GM04504 (cell line): ENCODE data around the gene SCUBE1.

Experiments
- DNase-seq: peaks from one replicate; pipeline ENCODE4 v3.0.0-alpha.2; 2012; ENCODE audit warnings: low read depth

Gene SCUBE1

DNA sequence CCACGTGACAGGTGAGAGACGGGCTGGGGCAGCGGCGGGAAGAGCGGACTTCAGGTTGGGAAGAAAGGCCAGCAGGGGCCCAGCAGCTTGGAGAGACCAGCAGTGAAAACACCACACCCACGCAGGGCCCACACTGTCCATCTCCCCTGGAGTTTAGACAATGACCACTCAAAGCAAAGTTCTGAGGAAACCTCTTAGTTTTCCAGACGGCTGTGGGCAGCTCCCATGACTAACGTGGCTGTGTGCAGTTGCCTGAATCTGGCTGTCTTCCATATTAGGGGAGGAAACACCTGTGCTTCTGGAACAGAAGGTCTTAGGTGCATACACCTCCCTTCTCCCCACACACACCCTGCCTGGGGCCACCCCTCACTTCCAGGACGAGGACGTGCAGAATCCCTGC is 85.6 kb downstream of the SCUBE1 start:
- DNase-seq, result no peak

DNA sequence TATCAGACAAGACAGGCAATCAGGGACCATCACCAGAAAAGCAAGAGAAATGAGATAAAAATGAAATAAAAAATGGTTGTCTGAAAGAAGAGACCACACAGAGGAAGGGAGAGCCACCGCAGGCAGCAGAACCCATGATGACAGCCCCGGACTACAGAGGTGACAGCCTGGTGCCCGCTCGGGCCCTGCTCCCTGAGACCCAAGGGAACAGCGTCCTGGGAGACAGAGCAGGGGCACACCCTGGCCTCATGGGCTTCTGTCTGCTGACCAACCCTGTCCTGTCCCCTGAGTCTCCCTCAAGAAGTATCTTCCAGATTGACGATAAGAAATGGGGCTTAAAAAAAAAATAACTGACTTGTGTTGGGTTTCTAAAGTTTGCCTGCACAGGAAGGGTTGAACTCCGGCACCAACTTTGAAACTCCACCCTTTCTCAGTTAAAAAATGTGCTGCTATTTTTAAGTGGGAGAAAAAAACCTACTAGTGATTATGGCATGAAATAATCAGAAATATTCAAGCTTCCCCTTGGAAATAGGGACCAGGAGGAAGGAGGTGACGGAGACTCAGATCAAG is 86.1 kb downstream of the SCUBE1 start:
- no peak for DNase-seq

DNA sequence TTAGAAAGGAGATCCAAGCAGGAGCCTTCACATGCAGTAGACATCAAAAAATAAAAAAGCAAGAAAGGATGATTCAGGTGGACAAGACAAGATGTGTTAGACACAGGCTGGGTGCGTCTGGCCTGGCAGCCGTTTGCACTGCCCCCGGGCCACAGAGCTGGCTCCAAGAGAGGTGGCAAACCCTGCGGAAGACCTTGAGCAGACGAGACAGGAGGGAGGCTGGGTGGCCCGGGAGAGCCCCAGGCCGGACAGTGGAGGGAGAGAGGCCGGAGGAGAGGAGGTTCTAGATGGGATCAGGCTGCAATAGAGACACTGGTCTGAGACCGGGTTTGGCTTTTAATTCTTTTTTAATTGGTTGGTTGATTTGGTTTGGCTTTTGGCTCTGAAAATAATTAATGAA is 86.6 kb downstream of the SCUBE1 start:
- DNase-seq, result no peak

- DNase-seq, result no peak
Measured at GRCh38 chr22:43255299-43255698, 87.9 kb downstream of the SCUBE1 start.

GRCh38 chr22:43253839-43254238 is 89.3 kb downstream of the SCUBE1 start:
- no peak for DNase-seq

DNA sequence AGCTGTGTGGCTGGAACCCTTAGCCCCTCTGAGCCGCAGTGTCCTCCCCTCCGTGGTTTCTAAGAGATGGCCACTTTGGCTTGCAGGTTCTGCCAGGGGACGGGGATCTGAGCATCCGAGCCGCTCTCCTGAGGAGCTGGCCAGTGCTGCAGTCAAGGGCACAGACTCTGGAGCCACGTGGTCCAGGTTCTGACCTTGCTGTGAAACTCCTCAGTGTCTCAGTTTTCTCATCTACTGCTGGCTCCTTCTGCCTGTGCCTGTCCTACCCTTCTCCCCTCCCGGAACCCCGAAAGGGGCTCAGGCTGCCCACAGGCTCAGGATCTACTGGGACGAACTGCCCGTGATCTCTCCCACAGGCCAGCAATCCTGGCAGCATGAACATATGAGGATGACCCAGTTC is 90.9 kb downstream of the SCUBE1 start:
- no peak for DNase-seq

DNA sequence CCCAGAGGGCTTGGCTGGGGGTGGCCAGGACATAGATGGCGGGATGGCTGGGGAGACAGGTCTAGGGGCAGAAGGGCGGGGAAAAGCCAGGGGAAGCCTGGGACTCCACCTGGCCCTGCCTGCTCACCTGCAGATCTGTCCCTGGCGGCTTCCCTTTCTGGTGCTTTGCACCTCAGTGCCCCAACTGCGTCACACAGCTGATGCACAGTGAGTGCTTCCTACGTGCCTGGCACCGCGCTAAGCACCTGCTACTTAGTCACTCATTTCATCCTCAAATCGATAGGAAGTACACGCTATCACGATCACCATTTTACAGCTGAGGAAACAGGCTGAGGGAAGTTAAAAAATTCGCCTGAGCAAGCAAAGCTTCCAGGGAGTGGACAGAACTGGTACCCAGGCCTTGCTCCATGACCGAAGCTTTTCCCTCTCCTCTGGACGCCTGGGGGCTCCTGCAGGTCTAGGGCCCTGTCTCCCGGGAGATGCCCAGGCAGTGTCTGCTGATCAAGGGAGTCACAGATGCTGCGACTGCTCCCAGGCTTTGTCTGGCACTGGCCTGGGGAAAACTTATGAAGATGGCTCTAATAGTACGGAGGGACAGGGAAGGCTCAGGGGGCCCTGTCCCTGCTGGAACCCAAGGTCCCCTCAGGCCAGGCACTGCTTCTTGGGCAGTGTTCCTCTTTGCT is 93.2 kb downstream of the SCUBE1 start:
- no peak for DNase-seq

DNA sequence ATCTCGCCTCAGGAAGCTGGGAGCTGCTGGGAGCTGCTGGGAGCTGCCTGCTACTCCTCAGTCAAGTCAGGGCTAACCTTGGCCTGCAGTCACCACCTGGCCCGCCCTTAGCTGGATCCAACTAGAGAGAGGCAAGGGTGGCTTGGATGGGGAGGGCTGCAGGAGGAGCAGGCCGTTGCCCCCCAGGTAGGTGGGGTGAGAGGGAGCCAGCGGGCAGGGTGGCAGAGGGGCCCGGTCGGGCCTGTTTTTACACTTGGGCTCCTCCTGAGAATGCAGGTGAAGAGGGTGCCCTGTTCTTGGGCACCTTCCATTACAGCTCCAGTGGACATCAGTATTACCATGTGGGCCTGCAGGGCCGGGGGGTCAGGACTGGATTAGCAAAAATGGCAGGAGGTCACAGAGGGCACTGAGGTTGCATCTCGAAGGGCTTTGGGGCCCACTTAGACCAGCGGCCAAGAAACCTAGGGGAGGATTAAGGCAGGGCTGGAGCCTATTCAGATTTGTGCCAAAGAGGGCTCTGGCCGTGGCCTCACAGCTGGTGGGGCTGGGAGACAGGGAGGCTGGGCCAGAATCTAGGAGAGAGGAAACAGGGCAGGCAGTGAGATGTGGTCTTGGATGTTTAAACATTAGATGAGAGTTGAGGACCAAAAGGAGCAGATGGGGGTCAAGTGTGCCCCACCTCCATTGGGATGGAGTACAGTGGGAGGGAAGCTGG is 95.5 kb downstream of the SCUBE1 start:
- DNase-seq, result no peak

GRCh38 chr22:43246188-43246587 is 97.0 kb downstream of the SCUBE1 start:
- no peak for DNase-seq

GRCh38 chr22:43245717-43246116 is 97.5 kb downstream of the SCUBE1 start:
- DNase-seq, result no peak

DNA sequence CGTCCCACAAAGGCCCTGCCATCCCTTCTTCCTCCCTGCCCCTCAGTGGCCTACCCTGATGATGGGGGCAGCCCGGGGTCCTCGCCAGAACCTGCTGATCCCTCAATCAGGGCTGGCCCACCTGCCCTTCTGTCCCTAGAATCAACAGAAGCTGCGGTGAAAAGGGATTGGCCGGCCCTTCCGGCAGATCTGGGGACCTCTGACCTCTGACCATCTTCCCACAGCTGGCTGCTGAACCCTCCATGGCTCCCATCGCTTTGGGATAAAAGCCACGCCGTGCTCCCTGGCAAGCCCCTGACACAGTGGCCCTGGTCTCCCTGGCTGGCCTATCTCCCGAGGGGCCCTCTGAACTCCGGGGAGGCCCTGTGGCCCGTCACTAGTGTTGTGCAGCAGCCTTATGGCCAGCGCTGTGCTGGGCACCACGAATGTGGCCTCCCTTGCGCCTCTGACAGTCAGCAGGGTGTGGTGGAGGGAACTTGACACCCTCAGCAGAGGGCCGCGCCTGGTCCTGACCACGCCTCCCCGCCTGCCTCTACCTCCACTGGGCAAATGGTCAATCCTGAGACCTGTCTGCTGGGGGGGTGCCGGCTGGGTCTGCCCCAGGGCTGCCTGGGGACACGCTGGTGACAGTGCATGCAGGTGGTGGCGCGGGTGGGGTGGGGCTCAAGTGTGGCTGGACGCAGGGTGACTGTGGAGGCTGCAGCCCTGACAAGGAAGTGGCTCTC is 98.2 kb downstream of the SCUBE1 start:
- no peak for DNase-seq

- no peak for DNase-seq
Measured at GRCh38 chr22:43244402-43244801, 98.8 kb downstream of the SCUBE1 start.

DNA sequence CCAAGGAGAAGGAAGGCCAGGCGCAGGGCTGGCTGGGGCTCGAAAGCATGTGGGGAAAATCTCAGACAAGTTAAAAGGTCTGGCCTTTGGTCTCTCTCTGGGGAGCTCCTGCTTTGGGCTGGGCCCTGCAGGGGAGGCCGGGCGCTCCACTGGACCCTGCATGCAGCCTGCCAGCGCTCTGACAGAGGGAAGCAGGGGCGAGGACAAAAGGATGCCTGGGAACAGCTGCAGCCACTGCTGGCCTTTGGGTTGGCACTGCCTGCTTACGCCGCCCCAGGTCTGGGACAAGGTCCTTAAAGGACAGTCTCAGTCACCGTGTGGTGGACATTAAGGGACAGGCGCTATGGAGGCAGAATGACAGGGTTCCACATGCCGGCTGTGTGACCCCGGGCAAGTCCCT is 99.8 kb downstream of the SCUBE1 start:
- no peak for DNase-seq

- no peak for DNase-seq
Measured at GRCh38 chr22:43242627-43243026, 100.5 kb downstream of the SCUBE1 start.

- DNase-seq, result no peak
Measured at GRCh38 chr22:43241699-43242386, 101.3 kb downstream of the SCUBE1 start.

- no peak for DNase-seq
Measured at GRCh38 chr22:43241138-43241597, 102.0 kb downstream of the SCUBE1 start.

DNA sequence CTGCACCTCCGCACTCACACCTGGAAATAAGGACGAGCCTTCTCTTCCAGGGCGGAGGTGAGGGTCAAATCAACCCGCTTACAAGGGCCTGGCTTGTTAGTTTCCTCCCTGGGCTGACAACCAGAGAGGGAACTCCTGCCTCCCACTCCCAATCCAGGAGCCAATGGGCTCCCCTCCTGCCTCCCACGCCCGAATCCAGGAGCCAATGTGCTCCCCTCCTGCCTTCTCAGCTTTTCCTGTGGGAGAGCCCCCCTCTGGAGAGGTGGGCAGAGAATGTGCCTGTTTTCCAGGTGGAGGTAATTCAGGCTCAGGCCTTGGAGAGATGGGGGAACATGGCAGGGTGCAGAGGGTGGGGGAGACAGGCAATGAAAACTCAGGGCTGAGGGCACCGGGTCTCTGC is 102.6 kb downstream of the SCUBE1 start:
- DNase-seq, result no peak

DNA sequence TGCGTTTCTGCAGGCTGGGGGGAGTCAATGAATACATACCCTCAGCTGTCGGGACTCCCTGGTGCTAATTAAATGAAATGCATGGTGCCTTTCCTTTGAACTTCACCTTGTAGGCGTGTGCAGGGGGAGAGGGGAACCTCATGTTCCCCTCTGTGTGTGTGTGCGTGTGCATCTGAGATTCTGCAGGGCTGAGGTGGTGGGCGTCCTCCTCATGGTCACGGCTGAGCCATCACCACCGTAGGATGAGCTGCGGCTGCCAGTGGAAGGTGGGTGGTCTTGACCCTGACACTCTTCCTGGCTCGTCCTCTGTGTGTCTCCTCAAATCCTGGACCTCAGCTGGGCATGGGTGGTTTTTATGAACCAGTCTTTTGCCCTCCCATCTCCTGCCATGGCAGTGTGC is 103.2 kb downstream of the SCUBE1 start:
- DNase-seq, result no peak

DNA sequence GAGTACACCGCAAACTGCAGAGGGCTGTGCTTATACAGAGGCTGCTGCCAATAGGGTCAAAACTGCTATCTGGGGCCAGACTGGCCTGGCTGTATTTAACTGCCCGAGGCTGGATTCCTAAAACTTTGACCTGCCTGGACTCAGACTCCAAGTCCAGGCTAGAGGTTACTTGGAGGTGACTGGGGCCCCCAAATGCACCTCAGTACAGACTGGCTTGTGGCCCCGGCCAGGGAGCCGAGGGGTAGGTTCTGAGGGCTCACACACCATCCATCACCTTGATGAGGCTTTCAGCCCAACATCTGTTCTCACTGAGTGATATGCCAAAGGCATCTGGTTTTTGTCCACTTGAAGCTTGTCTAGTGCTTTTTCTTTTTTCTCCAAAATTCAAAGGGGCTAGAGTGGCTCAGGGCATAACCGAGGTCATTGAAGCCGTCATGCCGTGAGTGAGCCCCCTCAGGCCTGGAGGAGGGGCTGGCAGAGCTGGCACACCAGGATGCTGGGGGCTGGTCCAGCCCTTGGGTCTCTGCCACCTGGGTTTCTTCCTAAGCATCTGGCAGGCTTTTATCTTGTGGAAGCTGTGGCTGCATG is 103.9 kb downstream of the SCUBE1 start:
- DNase-seq, result no peak

DNA sequence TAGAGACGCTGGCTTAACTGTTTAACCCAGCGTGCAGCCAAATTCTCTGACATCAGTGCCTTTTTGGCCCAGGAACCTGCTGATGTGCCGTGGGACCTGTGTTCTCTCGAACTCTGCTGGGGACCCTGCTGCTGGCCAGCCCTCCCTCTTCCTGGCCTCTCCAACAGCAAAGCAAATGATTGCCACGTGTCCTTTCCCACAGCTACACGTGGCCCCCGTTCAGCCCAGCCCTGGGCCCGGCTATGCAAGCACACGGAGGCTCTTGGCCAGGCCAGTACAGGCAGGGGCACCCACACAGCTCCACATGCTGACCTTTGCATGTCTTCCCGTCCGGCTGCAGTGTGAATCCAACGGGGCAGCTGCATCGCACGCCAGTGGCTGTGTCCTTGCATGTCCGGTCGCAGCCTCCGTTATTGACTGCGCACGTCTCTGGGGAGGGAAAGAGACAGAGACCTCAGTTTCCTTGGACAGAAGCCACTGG is 104.6 kb downstream of the SCUBE1 start:
- DNase-seq, result no peak

GRCh38 chr22:43237280-43237679 is 105.9 kb downstream of the SCUBE1 start:
- no peak for DNase-seq
